H9 (cell line): ENCODE results near the gene LPAR1. TPM values are rescaled to one million over a fixed set of nuclear protein-coding genes. Genes with fewer than 3 reads are reported as not detected.

ENCODE experiments used
- DNase-seq: peaks from one replicate; pipeline ENCODE4 v3.0.0-alpha.2; 2017
- H2AFZ ChIP-seq: one replicate; pipeline ENCODE4 v1.6.1; 2013; ENCODE audit warnings: mild to moderate bottlenecking, low read length, control low read depth, moderate library complexity
- H2AK5ac ChIP-seq: 2 replicates; pipeline ENCODE4 v1.6.1; 2013; ENCODE audit warnings: low read length, control low read depth, mixed read lengths; ENCODE audit not compliant: insufficient read length
- H2BK120ac ChIP-seq: one replicate; pipeline ENCODE4 v1.6.1; 2013; ENCODE audit warnings: low read depth, mild to moderate bottlenecking, low read length, control low read depth, inconsistent platforms; ENCODE audit not compliant: poor library complexity, severe bottlenecking
- H2BK12ac ChIP-seq: 2 replicates; pipeline ENCODE4 v1.6.1; 2013; ENCODE audit warnings: low read length, control low read depth, mixed read lengths, low read depth; ENCODE audit not compliant: insufficient read length
- H2BK15ac ChIP-seq: 2 replicates; pipeline ENCODE4 v1.6.1; 2013; ENCODE audit warnings: low read depth, low read length, control low read depth
- H2BK20ac ChIP-seq: one replicate; pipeline ENCODE4 v1.6.1; 2013; ENCODE audit warnings: low read depth, mild to moderate bottlenecking, low read length, control low read depth, inconsistent platforms; ENCODE audit not compliant: poor library complexity, severe bottlenecking
- H2BK5ac ChIP-seq: 2 replicates; pipeline ENCODE4 v1.6.1; 2013; ENCODE audit warnings: low read length, control low read depth, mixed read lengths; ENCODE audit not compliant: insufficient read length
- H3K14ac ChIP-seq: 2 replicates; pipeline ENCODE4 v1.6.1; 2013; ENCODE audit warnings: low read length, control low read depth; ENCODE audit not compliant: insufficient read depth
- H3K18ac ChIP-seq: 2 replicates; pipeline ENCODE4 v1.6.1; 2013; ENCODE audit warnings: low read depth, mild to moderate bottlenecking, mixed read lengths, low read length, control low read depth; ENCODE audit not compliant: insufficient read length
- H3K23ac ChIP-seq: 2 replicates; pipeline ENCODE4 v1.6.1; 2013; ENCODE audit warnings: low read length, control low read depth, mixed read lengths, low read depth; ENCODE audit not compliant: insufficient read length
- H3K23me2 ChIP-seq: 2 replicates; pipeline ENCODE4 v1.6.1; 2013; ENCODE audit warnings: low read depth, mild to moderate bottlenecking, mixed read lengths, low read length, control low read depth; ENCODE audit not compliant: insufficient read length, poor library complexity, severe bottlenecking
- H3K27ac ChIP-seq: 2 replicates; pipeline ENCODE4 v1.5.1; 2013; ENCODE audit warnings: low read length, control low read depth, mixed read lengths, low read depth; ENCODE audit not compliant: insufficient read length
- H3K27me3 ChIP-seq: 2 replicates; pipeline ENCODE4 v1.6.1; 2013; ENCODE audit warnings: low read length, control low read depth, inconsistent platforms; ENCODE audit not compliant: insufficient read depth
- H3K4ac ChIP-seq: 2 replicates; pipeline ENCODE4 v1.6.1; 2013; ENCODE audit warnings: low read depth, mild to moderate bottlenecking, control low read depth, inconsistent platforms, low read length, moderate library complexity
- H3K4me1 ChIP-seq: 2 replicates; pipeline ENCODE4 v1.6.1; 2013; ENCODE audit warnings: low read length, control low read depth, inconsistent platforms; ENCODE audit not compliant: insufficient read depth
- H3K4me2 ChIP-seq: 2 replicates; pipeline ENCODE4 v1.6.1; 2013; ENCODE audit warnings: low read length, control low read depth, mixed read lengths; ENCODE audit not compliant: insufficient read length, insufficient read depth
- H3K56ac ChIP-seq: 2 replicates; pipeline ENCODE4 v1.6.1; 2013; ENCODE audit warnings: low read depth, mild to moderate bottlenecking, mixed read lengths, low read length, control low read depth; ENCODE audit not compliant: insufficient read length
- H3K79me1 ChIP-seq: 2 replicates; pipeline ENCODE4 v1.6.1; 2013; ENCODE audit warnings: low read depth, mild to moderate bottlenecking, moderate library complexity, low read length, control low read depth, inconsistent platforms; ENCODE audit not compliant: insufficient read depth, poor library complexity, severe bottlenecking
- H3K79me2 ChIP-seq: 2 replicates; pipeline ENCODE4 v1.6.1; 2013; ENCODE audit warnings: low read length, control low read depth, inconsistent platforms; ENCODE audit not compliant: insufficient read depth
- H3K9ac ChIP-seq: 2 replicates; pipeline ENCODE4 v1.6.1; 2013; ENCODE audit warnings: low read length, control low read depth, mixed read lengths; ENCODE audit not compliant: insufficient read length; ENCODE audit errors: extremely low read depth
- H3K9me3 ChIP-seq: one replicate; pipeline ENCODE4 v1.6.1; 2013; ENCODE audit warnings: low read depth, low read length, inconsistent platforms; ENCODE audit not compliant: control insufficient read depth
- H3T11ph ChIP-seq: one replicate; pipeline ENCODE4 v1.6.1; 2013; ENCODE audit warnings: mild to moderate bottlenecking, low read length, control low read depth, inconsistent platforms
- H4K20me1 ChIP-seq: one replicate; pipeline ENCODE4 v1.6.1; 2013; ENCODE audit not compliant: control insufficient read depth, insufficient read length, insufficient read depth
- H4K5ac ChIP-seq: 2 replicates; pipeline ENCODE4 v1.6.1; 2013; ENCODE audit warnings: low read depth, mild to moderate bottlenecking, mixed read lengths, low read length, control low read depth; ENCODE audit not compliant: insufficient read length
- H4K8ac ChIP-seq: replicated peaks from 2 replicates; pipeline ENCODE4 v1.6.1; 2013; ENCODE audit warnings: low read length, control low read depth, mixed read lengths, low read depth; ENCODE audit not compliant: insufficient read length
- H4K91ac ChIP-seq: 2 replicates; pipeline ENCODE4 v1.6.1; 2013; ENCODE audit warnings: low read depth, mild to moderate bottlenecking, moderate library complexity, mixed read lengths, low read length, control low read depth; ENCODE audit not compliant: insufficient read length
- H3K27ac Mint-ChIP-seq, 3 experiments: 2 replicates in 2 of 3; 3 replicates in 1 of 3; pipeline ENCODE4 v1.8.0; 2020 to 2021; ENCODE audit warnings: mixed read lengths in 3 of 3, mild to moderate bottlenecking in 1 of 3, moderate library complexity in 1 of 3
- H3K27me3 Mint-ChIP-seq: 2 replicates; pipeline ENCODE4 v1.8.0; 2021; ENCODE audit warnings: low read depth, mild to moderate bottlenecking, moderate library complexity, mixed read lengths
- H3K36me3 Mint-ChIP-seq, 3 experiments: 2 replicates in 2 of 3; 3 replicates in 1 of 3; pipeline ENCODE4 v1.8.0; 2020 to 2021; ENCODE audit warnings: low read depth in 3 of 3, mixed read lengths in 3 of 3; ENCODE audit not compliant: insufficient read depth in 1 of 3
- H3K4me1 Mint-ChIP-seq, 2 experiments: 2 replicates each; pipeline ENCODE4 v1.8.0; 2020; ENCODE audit warnings: mixed read lengths in 2 of 2
- H3K4me3 Mint-ChIP-seq, 2 experiments: 2 replicates in 1 of 2; 3 replicates in 1 of 2; pipeline ENCODE4 v1.8.0; 2020 to 2021; ENCODE audit warnings: mild to moderate bottlenecking in 2 of 2, mixed read lengths in 2 of 2, moderate library complexity in 1 of 2
- H3K9me3 Mint-ChIP-seq, 2 experiments: 2 replicates in 1 of 2; 3 replicates in 1 of 2; pipeline ENCODE4 v1.8.0; 2020; ENCODE audit warnings: mild to moderate bottlenecking in 2 of 2, mixed read lengths in 2 of 2, moderate library complexity in 1 of 2
- WGBS: extraction: QIAGEN DNeasy Blood & Tissue Kit; methylation state at CpG from one replicate; pipeline ENCODE4 v1.1.7; 2013; ENCODE audit warnings: missing lambda C conversion rate, low lambda C conversion rate, mixed read lengths; ENCODE audit not compliant: insufficient read length; ENCODE audit errors: extremely low coverage; 5-methylcytosine and 5-hydroxymethylcytosine counted together
- total RNA-seq: library from RNA; stranded (reverse); gene quantifications from 2 replicates; pipeline ENCODE4 v1.2.1, GENCODE V29; 2021
- TF ChIP-seq, protein P1 (sequence below): fragments of 200-600 bp; sonication (generic); conservative IDR thresholded peaks from 3 replicates; pipeline ENCODE4 v1.8.0; 2021; ENCODE audit warnings: antibody characterized with exemption, mild to moderate bottlenecking

LPAR1 gene
- total RNA-seq, 1 experiment from 2014 or later = 1.3 TPM

DNA sequence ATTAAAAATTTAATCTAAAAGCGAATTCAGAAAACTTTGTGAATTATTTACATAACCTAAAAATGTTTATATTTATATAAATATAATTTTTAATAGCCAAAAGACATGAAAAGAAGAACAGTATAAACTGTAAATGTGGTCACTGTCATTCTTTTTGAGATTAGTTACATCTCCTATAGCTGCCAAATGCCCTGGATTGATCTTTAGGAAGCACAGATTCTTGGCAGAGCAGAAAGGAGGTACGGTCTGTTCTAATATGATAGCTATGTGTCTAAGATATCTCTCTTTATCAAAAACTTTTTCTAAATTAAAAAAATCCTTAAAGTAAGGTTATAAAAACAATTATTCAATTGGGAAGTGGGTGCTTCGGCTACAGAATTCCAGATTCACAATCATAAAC, 151.0 kb downstream of the LPAR1 start:
- H4K91ac ChIP-seq = no peak overlapping the region
- no peaks in the 10 kb centered on the region for H3K36me3 Mint-ChIP-seq
- H3K79me2 ChIP-seq = no peaks in the 10 kb centered on the region
- H4K8ac ChIP-seq = no peak overlapping the region
- no peak overlapping the region for H3K27ac Mint-ChIP-seq
- no peaks in the 10 kb centered on the region for H3K23me2 ChIP-seq
- H2BK20ac ChIP-seq = no peak overlapping the region
- no peak overlapping the region for H3K23ac ChIP-seq
- no peak overlapping the region for H2BK12ac ChIP-seq
- no CpG with 5 or more reads among the region's 3 CpGs for WGBS
- no peak overlapping the region for H3K4me2 ChIP-seq
- H3K27me3 ChIP-seq = no peaks in the 10 kb centered on the region
- H2AFZ ChIP-seq = no peak overlapping the region
- TF ChIP-seq, protein P1, sequence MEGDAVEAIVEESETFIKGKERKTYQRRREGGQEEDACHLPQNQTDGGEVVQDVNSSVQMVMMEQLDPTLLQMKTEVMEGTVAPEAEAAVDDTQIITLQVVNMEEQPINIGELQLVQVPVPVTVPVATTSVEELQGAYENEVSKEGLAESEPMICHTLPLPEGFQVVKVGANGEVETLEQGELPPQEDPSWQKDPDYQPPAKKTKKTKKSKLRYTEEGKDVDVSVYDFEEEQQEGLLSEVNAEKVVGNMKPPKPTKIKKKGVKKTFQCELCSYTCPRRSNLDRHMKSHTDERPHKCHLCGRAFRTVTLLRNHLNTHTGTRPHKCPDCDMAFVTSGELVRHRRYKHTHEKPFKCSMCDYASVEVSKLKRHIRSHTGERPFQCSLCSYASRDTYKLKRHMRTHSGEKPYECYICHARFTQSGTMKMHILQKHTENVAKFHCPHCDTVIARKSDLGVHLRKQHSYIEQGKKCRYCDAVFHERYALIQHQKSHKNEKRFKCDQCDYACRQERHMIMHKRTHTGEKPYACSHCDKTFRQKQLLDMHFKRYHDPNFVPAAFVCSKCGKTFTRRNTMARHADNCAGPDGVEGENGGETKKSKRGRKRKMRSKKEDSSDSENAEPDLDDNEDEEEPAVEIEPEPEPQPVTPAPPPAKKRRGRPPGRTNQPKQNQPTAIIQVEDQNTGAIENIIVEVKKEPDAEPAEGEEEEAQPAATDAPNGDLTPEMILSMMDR = no peak
- no peaks in the 10 kb centered on the region for H3K9me3 Mint-ChIP-seq
- H3K18ac ChIP-seq = no peak overlapping the region
- no peak overlapping the region for H3K9ac ChIP-seq
- H2AK5ac ChIP-seq = no peak overlapping the region
- no peak overlapping the region for H2BK5ac ChIP-seq
- H3K4me1 ChIP-seq = no peaks in the 10 kb centered on the region
- H3K9me3 ChIP-seq = no peaks in the 10 kb centered on the region
- H3K4me1 Mint-ChIP-seq = peaks cover 4 to 15% of the 10 kb centered on the region in 2 experiments; a peak in 3 of 4 replicates
- no peak overlapping the region for H4K5ac ChIP-seq
- H3K4me3 Mint-ChIP-seq = no peak overlapping the region
- H3K27ac ChIP-seq = no peak overlapping the region
- no peak overlapping the region for H3K4ac ChIP-seq
- no peak overlapping the region for H3K14ac ChIP-seq
- DNase-seq = no peak
- no peak overlapping the region for H3K56ac ChIP-seq
- H2BK120ac ChIP-seq = no peak overlapping the region
- H3K79me1 ChIP-seq = no peaks in the 10 kb centered on the region
- no peak overlapping the region for H2BK15ac ChIP-seq
- H3K27me3 Mint-ChIP-seq = no peaks in the 10 kb centered on the region
- no peak overlapping the region for H3T11ph ChIP-seq
- H4K20me1 ChIP-seq = no peaks in the 10 kb centered on the region
